Measurements from ENCODE around the gene SLCO3A1. TPM values are rescaled to one million over a fixed set of nuclear protein-coding genes. Genes with fewer than 3 reads are reported as not detected.

SLCO3A1 gene
- total RNA-seq, 1 donor from 2014 or later, result 6.3 TPM

DNA sequence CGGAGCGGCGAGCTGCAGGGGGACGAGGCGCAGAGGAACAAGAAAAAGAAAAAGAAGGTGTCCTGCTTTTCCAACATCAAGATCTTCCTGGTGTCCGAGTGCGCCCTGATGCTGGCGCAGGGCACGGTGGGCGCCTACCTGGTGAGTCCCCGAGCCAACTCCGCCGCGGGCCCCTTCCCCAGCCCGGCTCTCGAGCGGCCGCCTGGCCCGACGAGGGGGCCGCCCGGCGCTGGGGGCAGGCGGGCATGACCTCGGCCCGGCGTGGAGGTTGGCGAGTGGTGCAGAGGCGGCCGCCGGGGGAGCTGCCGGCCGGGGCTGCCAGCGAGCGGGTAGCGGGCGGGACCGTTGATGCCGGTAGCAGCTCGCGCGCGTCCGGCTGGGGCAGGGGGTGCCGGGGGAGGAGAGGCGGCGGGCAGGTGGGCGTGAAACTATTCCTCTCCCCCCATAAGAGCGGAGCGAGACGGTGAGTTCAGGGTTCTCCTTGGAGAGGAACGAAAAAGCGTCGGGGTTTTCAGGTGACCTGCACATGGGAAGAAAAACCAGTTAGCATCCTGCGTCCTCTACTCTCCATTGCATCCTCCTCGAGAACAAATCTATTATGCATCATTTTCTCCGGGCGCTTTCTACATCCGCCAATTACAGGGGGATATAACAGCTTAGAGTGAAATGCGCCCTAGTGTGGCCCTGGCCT, 585 bp downstream of the SLCO3A1 start:
- no peak overlapping the region for H3K27ac Mint-ChIP-seq (ENCODE audit: unreplicated experiment)
- peak; percentile 35 for DNase-seq (ENCODE audit: low read depth, low spot score)
- peaks cover 14% of the 10 kb centered on the region for H3K4me1 Mint-ChIP-seq
- TF ChIP-seq, protein P1, sequence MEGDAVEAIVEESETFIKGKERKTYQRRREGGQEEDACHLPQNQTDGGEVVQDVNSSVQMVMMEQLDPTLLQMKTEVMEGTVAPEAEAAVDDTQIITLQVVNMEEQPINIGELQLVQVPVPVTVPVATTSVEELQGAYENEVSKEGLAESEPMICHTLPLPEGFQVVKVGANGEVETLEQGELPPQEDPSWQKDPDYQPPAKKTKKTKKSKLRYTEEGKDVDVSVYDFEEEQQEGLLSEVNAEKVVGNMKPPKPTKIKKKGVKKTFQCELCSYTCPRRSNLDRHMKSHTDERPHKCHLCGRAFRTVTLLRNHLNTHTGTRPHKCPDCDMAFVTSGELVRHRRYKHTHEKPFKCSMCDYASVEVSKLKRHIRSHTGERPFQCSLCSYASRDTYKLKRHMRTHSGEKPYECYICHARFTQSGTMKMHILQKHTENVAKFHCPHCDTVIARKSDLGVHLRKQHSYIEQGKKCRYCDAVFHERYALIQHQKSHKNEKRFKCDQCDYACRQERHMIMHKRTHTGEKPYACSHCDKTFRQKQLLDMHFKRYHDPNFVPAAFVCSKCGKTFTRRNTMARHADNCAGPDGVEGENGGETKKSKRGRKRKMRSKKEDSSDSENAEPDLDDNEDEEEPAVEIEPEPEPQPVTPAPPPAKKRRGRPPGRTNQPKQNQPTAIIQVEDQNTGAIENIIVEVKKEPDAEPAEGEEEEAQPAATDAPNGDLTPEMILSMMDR (conservative IDR thresholded peaks at IDR 0.05), result peak; percentile 33
- no peaks in the 10 kb centered on the region for H3K9me3 Mint-ChIP-seq
- peak overlapping the region; percentile 91 for H3K4me3 Mint-ChIP-seq
- peaks cover 36% of the 10 kb centered on the region for H3K27me3 Mint-ChIP-seq (ENCODE audit: low read depth)
- H3K36me3 Mint-ChIP-seq (ENCODE audit: low read depth), result no peaks in the 10 kb centered on the region

DNA sequence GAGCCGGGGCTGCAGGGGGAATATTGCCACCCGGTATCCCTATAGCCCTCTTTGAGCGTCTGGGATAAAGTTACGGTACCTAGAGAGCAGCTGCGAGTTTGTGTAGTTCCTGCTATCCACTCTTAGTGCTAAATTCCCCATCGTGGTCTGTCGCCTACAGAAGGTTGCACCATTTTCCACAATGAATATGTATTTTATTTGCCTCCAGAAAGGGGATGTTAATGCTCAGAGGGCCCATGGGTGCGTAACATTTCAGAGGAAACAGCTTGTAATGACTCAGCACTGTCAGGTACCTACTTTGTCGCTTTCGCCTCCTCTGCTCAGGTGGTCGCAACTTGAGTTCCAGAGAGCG, 1.1 kb downstream of the SLCO3A1 start:
- H3K27me3 Mint-ChIP-seq (ENCODE audit: low read depth), result peaks cover 36% of the 10 kb centered on the region
- no peaks in the 10 kb centered on the region for H3K9me3 Mint-ChIP-seq
- no peaks in the 10 kb centered on the region for H3K36me3 Mint-ChIP-seq (ENCODE audit: low read depth)
- TF ChIP-seq, protein P1 (conservative IDR thresholded peaks at IDR 0.05), result no peak
- H3K4me3 Mint-ChIP-seq, result peak overlapping the region; percentile 91
- H3K4me1 Mint-ChIP-seq, result peaks cover 14% of the 10 kb centered on the region
- DNase-seq (ENCODE audit: low read depth, low spot score), result no peak
- H3K27ac Mint-ChIP-seq (ENCODE audit: unreplicated experiment), result no peak overlapping the region

DNA sequence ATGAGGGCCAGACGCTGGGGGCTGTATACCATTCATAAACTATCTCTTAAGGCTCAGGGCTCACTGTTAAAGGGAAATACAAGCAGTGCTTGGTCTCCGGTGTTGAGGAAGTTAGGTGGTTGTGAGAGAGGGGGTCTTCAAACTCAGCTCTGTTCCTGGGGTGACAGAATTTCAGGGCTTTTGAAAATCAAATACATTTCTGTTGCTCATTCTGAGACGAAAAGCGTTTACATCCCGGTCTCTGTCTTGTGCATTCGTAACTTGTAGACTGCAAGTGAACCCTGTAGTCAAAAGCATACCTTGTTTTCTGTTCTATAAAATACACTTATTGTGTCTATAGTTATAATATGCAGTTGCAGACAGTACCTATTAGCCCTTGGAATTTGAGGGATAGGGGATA, 1.7 kb downstream of the SLCO3A1 start:
- H3K9me3 Mint-ChIP-seq, result no peaks in the 10 kb centered on the region
- H3K36me3 Mint-ChIP-seq (ENCODE audit: low read depth), result no peaks in the 10 kb centered on the region
- no peak overlapping the region for H3K27ac Mint-ChIP-seq (ENCODE audit: unreplicated experiment)
- H3K27me3 Mint-ChIP-seq (ENCODE audit: low read depth), result peaks cover 36% of the 10 kb centered on the region
- peak overlapping the region; percentile 91 for H3K4me3 Mint-ChIP-seq
- peaks cover 14% of the 10 kb centered on the region for H3K4me1 Mint-ChIP-seq
- TF ChIP-seq, protein P1 (conservative IDR thresholded peaks at IDR 0.05), result no peak
- DNase-seq (ENCODE audit: low read depth, low spot score), result no peak

DNA sequence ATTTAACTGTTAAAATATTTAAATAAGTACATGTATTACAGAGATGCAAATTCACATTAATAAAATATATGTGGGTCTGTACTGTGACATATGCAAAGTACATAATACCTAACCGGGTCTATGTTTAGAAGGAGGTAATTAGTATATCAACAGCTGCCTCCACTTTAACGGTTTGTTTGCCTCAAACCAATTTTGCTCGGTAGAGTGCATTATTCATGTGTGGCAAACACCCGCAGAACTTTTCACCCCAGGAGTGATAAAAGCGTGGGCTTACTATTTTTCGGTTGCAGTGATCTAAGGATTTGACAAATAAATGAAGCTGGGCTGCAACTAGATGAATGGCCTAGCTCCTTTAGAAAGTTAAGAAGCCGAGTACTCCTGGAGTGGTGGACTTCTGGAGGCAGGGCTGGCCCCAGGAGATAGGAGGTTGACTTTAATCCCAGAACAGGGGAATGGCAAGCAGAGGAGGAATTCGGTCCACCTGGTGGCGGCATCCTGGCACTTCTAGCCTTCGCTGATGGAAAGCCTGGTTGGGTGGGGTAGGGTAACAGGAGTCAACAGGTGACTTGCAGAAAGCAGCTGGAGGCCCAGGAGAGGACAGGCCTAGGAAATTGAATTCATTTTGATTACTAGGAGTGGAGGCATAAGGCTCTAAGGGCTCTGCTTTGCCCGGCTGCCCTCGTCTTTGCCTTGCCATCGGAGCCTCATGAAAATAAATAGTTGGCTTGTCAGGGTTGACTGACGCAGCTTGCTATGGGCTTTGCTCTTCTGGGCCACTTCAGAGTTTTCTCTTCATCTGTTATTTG, 2.4 kb downstream of the SLCO3A1 start:
- no peaks in the 10 kb centered on the region for H3K36me3 Mint-ChIP-seq (ENCODE audit: low read depth)
- H3K4me1 Mint-ChIP-seq, result peaks cover 14% of the 10 kb centered on the region
- no peak overlapping the region for H3K27ac Mint-ChIP-seq (ENCODE audit: unreplicated experiment)
- DNase-seq (ENCODE audit: low read depth, low spot score), result no peak
- H3K4me3 Mint-ChIP-seq, result peak overlapping the region; percentile 44
- peaks cover 36% of the 10 kb centered on the region for H3K27me3 Mint-ChIP-seq (ENCODE audit: low read depth)
- TF ChIP-seq, protein P1 (conservative IDR thresholded peaks at IDR 0.05), result peak; percentile 58
- H3K9me3 Mint-ChIP-seq, result no peaks in the 10 kb centered on the region

DNA sequence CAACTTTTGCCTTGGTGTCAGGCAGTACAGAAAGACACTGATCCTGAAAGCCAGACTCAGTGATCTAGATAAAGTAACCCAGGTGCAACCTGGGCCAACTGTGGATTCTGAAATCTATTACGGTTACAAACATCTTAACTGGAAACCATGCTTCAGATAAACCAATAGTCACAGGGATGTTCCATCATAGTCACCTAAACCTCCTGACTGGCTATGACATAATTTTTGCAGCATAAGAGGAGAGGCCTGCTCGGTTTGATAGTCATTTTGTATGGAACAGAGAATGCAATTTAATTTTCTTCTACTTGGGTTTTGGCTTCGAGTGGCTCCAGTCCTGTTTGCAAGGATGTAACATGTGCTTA, 3.7 kb downstream of the SLCO3A1 start:
- no peak overlapping the region for H3K27ac Mint-ChIP-seq (ENCODE audit: unreplicated experiment)
- peaks cover 8% of the 10 kb centered on the region for H3K4me1 Mint-ChIP-seq

More for the DNA sequence above, 3.7 kb downstream of the SLCO3A1 start:
- no peak overlapping the region for H3K4me3 Mint-ChIP-seq
- no peak for DNase-seq (ENCODE audit: low read depth, low spot score)
- H3K9me3 Mint-ChIP-seq, result no peaks in the 10 kb centered on the region
- H3K36me3 Mint-ChIP-seq (ENCODE audit: low read depth), result no peaks in the 10 kb centered on the region
- H3K27me3 Mint-ChIP-seq (ENCODE audit: low read depth), result peaks cover 31% of the 10 kb centered on the region
- TF ChIP-seq, protein P1 (conservative IDR thresholded peaks at IDR 0.05), result no peak
